K562 (cell line): ENCODE measurements around the gene RNPEP. TPM values are rescaled to one million over a fixed set of nuclear protein-coding genes. Genes with fewer than 3 reads are reported as not detected.

Experiments
- CBX1 ChIP-seq: sonication (generic); IDR thresholded peaks from 2 replicates; pipeline ENCODE4 v1.6.1; 2016; ENCODE audit warnings: antibody characterized with exemption, low read depth, mild to moderate bottlenecking
- CBX3 ChIP-seq, 2 experiments: IDR thresholded peaks; 1 replicate in 1 of 2; 2 replicates in 1 of 2; pipeline ENCODE4 v1.6.1; 2012; ENCODE audit warnings: inconsistent platforms in 2 of 2, low read length in 2 of 2, borderline replicate concordance in 1 of 2, control low read depth in 1 of 2
- CBX8 ChIP-seq: fragments of 200-600 bp; sonication (generic); IDR thresholded peaks from 2 replicates; pipeline ENCODE4 v1.6.1; 2012; ENCODE audit warnings: borderline replicate concordance, mixed run types, low read depth, mild to moderate bottlenecking, moderate library complexity, mixed read lengths, low read length, control low read depth, inconsistent platforms; ENCODE audit not compliant: poor library complexity, severe bottlenecking; ENCODE audit errors: extremely low read depth
- ETV1 ChIP-seq: fragments of 450-650 bp; conservative IDR thresholded peaks from 2 replicates; pipeline ENCODE4 v1.6.1; 2016; ENCODE audit warnings: missing genetic modification characterization, control low read depth, low read depth, missing compliant biosample characterization
- FIP1L1 ChIP-seq: fragments of 200-400 bp; formaldehyde crosslinking; IDR thresholded peaks from 2 replicates; pipeline ENCODE4 v1.6.1; 2018; ENCODE audit warnings: mild to moderate bottlenecking, low read depth, low read length; ENCODE audit not compliant: poor library complexity, severe bottlenecking
- FOXK1 ChIP-seq: sonication (generic); formaldehyde crosslinking; IDR thresholded peaks from 2 replicates; pipeline ENCODE4 v1.8.0; 2022; ENCODE audit warnings: missing genetic modification reagents, mild to moderate bottlenecking, borderline replicate concordance
- GATA2 ChIP-seq: sonication (generic); formaldehyde crosslinking; IDR thresholded peaks from 2 replicates; pipeline ENCODE4 v1.4.0; 2020; ENCODE audit warnings: mild to moderate bottlenecking, missing genetic modification reagents
- GATAD2A ChIP-seq: fragments of 450-650 bp; IDR thresholded peaks from 2 replicates; pipeline ENCODE4 v1.6.1; 2017
- HDGF ChIP-seq: fragments of 450-650 bp; IDR thresholded peaks from 2 replicates; pipeline ENCODE4 v1.6.1; 2016
- KLF6 ChIP-seq: fragments of 250-450 bp; sonication (Bioruptor Pico); IDR thresholded peaks from 2 replicates; pipeline ENCODE4 v1.4.0; 2020; ENCODE audit warnings: mild to moderate bottlenecking, moderate library complexity, borderline replicate concordance
- MEIS2 ChIP-seq: fragments of 450-650 bp; IDR thresholded peaks from 2 replicates; pipeline ENCODE4 v1.6.1; 2014; ENCODE audit warnings: mild to moderate bottlenecking; ENCODE audit not compliant: partially characterized antibody
- MYBL2 ChIP-seq, 2 experiments: fragments of 450-650 bp in 1 of 2; sonication (generic) in 1 of 2; formaldehyde crosslinking in 1 of 2; IDR thresholded peaks; 2 replicates each; pipeline versions ENCODE4 v1.6.1 to v1.8.1; 2017 to 2022; ENCODE audit warnings: borderline replicate concordance in 1 of 2, inconsistent platforms in 1 of 2, low read depth in 1 of 2, mild to moderate bottlenecking in 1 of 2, missing genetic modification reagents in 1 of 2, moderate library complexity in 1 of 2
- NCOR1 ChIP-seq: fragments of 450-650 bp; IDR thresholded peaks from 2 replicates; pipeline ENCODE4 v1.6.1; 2016; ENCODE audit warnings: mild to moderate bottlenecking, moderate library complexity
- POLR2G ChIP-seq: fragments of 200-400 bp; formaldehyde crosslinking; IDR thresholded peaks from 2 replicates; pipeline ENCODE4 v1.6.1; 2017; ENCODE audit warnings: low read depth, mild to moderate bottlenecking, antibody characterized with exemption, low read length, moderate library complexity
- POLR2H ChIP-seq: IDR thresholded peaks from 2 replicates; pipeline ENCODE4 v1.6.1; 2016; ENCODE audit warnings: missing genetic modification characterization, low read depth, mild to moderate bottlenecking, control low read depth, missing compliant biosample characterization, moderate library complexity
- RNF2 ChIP-seq: sonication (generic); IDR thresholded peaks from 2 replicates; pipeline ENCODE4 v1.6.1; 2016
- SIN3B ChIP-seq: fragments of 450-650 bp; IDR thresholded peaks from 2 replicates; pipeline ENCODE4 v1.6.1; 2017; ENCODE audit warnings: low read depth, mild to moderate bottlenecking, moderate library complexity
- SIRT6 ChIP-seq: IDR thresholded peaks from one replicate; pipeline ENCODE4 v1.6.1; 2012; ENCODE audit warnings: low read depth, mild to moderate bottlenecking, control low read depth, inconsistent platforms, low read length, moderate library complexity
- SREBF1 ChIP-seq: fragments of 150-350 bp; IDR thresholded peaks from 2 replicates; pipeline ENCODE4 v1.6.1; 2014; ENCODE audit warnings: antibody characterized with exemption, low read depth, low read length, borderline replicate concordance
- ZBTB26 ChIP-seq: fragments of 450-650 bp; formaldehyde crosslinking; IDR thresholded peaks from 2 replicates; pipeline ENCODE4 v1.4.0; 2022; ENCODE audit warnings: missing genetic modification characterization
- ZNF146 ChIP-seq: IDR thresholded peaks from one replicate; pipeline ENCODE4 v1.6.1; 2018; ENCODE audit warnings: missing compliant biosample characterization; ENCODE audit not compliant: unreplicated experiment
- ZNF197 ChIP-seq: fragments of 200-800 bp; sonication (Bioruptor generic); IDR thresholded peaks from 2 replicates; pipeline ENCODE4 v1.6.1; 2016; ENCODE audit warnings: low read depth, missing genetic modification characterization, missing compliant biosample characterization
- ZNF3 ChIP-seq: fragments of 250-450 bp; sonication (Bioruptor Pico); IDR thresholded peaks from 2 replicates; pipeline ENCODE4 v1.5.0; 2021; ENCODE audit warnings: mild to moderate bottlenecking, moderate library complexity
- ZNF395 ChIP-seq: fragments of 200-800 bp; sonication (Bioruptor generic); IDR thresholded peaks from 2 replicates; pipeline ENCODE4 v1.6.1; 2017; ENCODE audit warnings: missing genetic modification characterization, missing compliant biosample characterization
- polyA plus RNA-seq, 8 experiments: library from polyadenylated mRNA; depleted of rRNA in 4 of 8; stranded (reverse) in 5 of 8; unstranded in 3 of 8; fragments of >200 nt; fragmentation: Nextera tagmentation in 2 of 8; fragmentation: Illumina TruSeq in 1 of 8; extraction: Ambion mirVana in 2 of 8; extraction: Trizol in 1 of 8; gene quantifications; 2 replicates each; pipeline versions ENCODE4 v1.2.1 to v1.2.3, GENCODE V29; 2011 to 2014; ENCODE audit warnings: inconsistent platforms in 1 of 8, missing spikeins in 1 of 8
- total RNA-seq, 7 experiments: library from RNA; depleted of rRNA in 6 of 7; stranded (reverse); fragments of >200 nt in 6 of 7; fragmentation: Illumina TruSeq in 2 of 7; extraction: Trizol in 2 of 7; gene quantifications; 2 replicates each; pipeline versions ENCODE4 v1.2.1 to v1.2.3, GENCODE V29; 2011 to 2021; ENCODE audit warnings: low replicate concordance in 1 of 7
- TF ChIP-seq, protein P1 (sequence below): fragments of 450-650 bp; IDR thresholded peaks from 2 replicates; pipeline ENCODE4 v1.6.1; 2016; ENCODE audit warnings: low read depth, mild to moderate bottlenecking, moderate library complexity

Gene RNPEP
- total and polyA plus RNA-seq, 9 of the 15 experiments (the other 6 are each of a cell fraction or from before 2014, with no cell fraction given), result 27.5 to 131 (median 63.4) TPM

DNA sequence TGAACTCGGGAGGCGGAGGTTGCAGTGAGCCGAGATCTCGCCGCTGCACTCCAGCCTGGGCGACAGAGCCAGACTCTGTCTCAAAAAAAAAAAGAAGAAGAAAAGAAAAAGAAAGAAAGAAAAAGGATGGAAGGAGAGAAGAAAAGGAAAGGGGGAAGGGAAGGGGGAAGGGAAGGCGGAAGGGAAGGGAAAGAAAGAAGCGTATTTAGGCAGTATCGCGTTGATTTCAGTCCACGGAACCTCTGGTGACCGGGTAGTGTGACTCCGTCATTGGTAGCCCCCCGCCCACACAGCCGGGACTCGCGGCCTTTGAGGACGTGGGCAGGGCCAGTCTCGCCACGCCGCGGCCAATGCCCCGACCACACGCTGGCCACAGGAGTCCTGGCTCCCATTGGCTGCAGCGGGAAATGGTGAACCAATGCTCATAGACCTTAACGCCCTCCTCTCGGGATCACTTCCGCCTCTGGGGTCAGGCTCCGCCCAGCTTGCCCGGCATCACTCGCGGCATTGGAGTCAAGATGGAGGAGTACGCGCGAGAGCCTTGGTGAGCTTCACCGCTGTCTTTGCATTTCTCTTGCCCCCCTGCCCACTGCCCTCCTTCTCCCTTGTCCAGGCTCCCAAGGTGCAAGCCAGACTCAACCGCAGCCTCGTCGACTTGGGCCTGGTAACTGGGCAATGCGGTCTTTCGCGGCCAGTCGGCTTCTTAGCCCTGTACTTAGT, 27.3 kb upstream of the RNPEP start, which contains the start of gene TIMM17A (continued):
- TF ChIP-seq ZNF395 (CRISPR knock-in tag) (peak; percentile 73; the same call in 1 of the 2 replicates), FOXK1 (CRISPR knock-in tag) (peak; percentile 83), ZBTB26 (CRISPR knock-in tag) (peak; percentile 93; the same call in 1 of the 2 replicates), SIN3B (peak; percentile 98), RNF2 (peak; percentile 24), CBX1 (peak; percentile 57; the same call in 1 of the 2 replicates), SREBF1 (no peak), MEIS2 (no peak), ZNF197 (CRISPR knock-in tag) (0 out of 2 replicates have a peak, but pooled peaks have one; percentile 30), POLR2G (peak; percentile 99), ETV1 (peak; percentile 69; the same call in 1 of the 2 replicates), CBX3 (IDR thresholded peaks at IDR 0.05; ENCODE audit: borderline replicate concordance in 1 of 2, low read length in 2 of 2) (peak in 1 of 2 experiments; percentile 32; a peak in 1 of 3 replicates), ZNF3 (no peak), HDGF (0 out of 2 replicates have a peak, but pooled peaks have one; percentile 9), NCOR1 (peak; percentile 47; the same call in 1 of the 2 replicates), CBX8 (no peak), GATAD2A (peak; percentile 96), KLF6 (no peak; the same call in 1 of the 2 replicates), MYBL2 (IDR thresholded peaks at IDR 0.05; ENCODE audit: low read depth) (no peak), MYBL2 (CRISPR knock-in tag; IDR thresholded peaks at IDR 0.05; ENCODE audit: borderline replicate concordance) (no peak), POLR2H (tag) (peak; percentile 94), GATA2 (CRISPR knock-in tag) (no peak), FIP1L1 (peak; percentile 45), ZNF146 (no peak), SIRT6 (no peak)
- TF ChIP-seq, protein P1, sequence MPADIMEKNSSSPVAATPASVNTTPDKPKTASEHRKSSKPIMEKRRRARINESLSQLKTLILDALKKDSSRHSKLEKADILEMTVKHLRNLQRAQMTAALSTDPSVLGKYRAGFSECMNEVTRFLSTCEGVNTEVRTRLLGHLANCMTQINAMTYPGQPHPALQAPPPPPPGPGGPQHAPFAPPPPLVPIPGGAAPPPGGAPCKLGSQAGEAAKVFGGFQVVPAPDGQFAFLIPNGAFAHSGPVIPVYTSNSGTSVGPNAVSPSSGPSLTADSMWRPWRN, result 0 out of 2 replicates have a peak, but pooled peaks have one; percentile 49
